TTC549 (cell line): ENCODE data around the gene NANOS3.

Source experiments
- FAIRE-seq: peaks from 2 replicates; lab custom pipeline; 2012; peaks lifted over from hg19 to GRCh38; lab: Jason Lieb, UNC

Gene NANOS3

DNA sequence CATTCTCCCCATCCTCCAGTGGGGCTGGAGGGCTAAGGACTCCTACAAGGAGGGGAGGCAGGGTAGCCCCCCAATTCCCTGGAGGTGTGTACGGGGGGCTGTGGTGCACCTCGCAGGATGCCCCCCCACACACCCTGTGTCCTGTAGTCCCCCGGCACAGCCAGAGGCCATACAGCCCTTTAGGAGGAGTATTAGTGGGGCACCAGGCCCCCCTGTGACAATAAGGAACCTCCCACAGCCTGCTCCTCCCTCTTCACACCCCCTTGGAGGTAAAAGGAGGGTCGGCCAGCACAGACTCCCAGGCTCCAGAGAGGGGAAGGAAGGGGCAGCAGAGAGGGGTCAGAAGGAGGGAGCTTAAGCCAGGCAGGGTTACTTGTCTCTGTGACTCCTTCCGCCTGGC lies at the start of gene NANOS3:
Gene NANOS3, plus strand, starts transcription at position 301 of the 400 bp plus-strand sequence. CDS start 115 bp downstream, outside the sequence.
- no peak for FAIRE-seq

DNA sequence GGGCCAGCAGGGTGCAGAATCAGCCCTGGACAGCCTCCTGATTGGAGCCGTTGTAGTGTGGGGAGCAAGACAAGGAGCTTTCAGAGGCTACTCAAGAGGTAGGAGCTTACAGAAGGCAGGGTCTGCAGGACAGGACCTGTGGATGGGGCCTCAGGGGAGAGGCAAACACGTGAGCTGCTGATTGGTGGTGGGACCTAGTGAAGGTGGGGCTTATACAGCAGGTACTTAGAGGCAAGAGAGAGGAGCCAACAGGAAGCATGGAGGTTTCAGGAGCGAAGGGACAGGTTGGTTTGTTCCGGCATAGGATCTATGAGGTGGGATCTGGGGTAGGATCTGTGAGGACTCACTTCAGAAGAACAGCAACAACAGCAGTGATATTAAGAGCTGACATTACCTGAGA lies 49.3 kb upstream of the NANOS3 start:
- no peak for FAIRE-seq

DNA sequence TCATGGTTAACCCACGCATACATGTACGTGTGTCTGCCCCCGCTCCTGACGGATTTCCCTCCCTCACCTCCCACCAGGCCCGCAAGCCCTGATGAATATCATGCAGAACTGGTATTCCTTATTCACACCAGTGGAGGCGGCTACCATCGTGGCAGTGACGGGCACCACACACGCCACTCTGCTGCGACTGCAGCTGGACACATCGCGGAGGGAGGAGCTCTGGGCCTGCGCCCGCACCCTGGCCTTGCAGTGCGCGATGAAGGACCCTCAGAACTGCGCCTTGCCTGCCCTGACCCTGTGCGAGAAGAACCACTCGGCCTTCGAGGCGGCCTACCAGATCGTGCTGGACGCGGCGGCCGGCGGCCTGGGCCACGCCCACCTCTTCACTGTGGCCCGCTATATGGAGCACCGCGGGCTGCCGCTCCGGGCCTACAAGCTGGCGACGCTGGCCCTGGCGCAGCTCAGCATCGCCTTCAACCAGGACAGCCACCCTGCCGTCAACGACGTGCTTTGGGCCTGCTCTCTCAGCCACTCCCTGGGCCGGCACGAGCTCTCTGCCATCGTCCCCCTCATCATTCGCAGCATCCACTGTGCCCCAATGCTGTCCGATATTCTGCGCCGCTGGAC lies 46.7 kb upstream of the NANOS3 start:
- no peak for FAIRE-seq

- no peak for FAIRE-seq
Measured at GRCh38 chr19:13830741-13831536, 46.0 kb upstream of the NANOS3 start.

DNA sequence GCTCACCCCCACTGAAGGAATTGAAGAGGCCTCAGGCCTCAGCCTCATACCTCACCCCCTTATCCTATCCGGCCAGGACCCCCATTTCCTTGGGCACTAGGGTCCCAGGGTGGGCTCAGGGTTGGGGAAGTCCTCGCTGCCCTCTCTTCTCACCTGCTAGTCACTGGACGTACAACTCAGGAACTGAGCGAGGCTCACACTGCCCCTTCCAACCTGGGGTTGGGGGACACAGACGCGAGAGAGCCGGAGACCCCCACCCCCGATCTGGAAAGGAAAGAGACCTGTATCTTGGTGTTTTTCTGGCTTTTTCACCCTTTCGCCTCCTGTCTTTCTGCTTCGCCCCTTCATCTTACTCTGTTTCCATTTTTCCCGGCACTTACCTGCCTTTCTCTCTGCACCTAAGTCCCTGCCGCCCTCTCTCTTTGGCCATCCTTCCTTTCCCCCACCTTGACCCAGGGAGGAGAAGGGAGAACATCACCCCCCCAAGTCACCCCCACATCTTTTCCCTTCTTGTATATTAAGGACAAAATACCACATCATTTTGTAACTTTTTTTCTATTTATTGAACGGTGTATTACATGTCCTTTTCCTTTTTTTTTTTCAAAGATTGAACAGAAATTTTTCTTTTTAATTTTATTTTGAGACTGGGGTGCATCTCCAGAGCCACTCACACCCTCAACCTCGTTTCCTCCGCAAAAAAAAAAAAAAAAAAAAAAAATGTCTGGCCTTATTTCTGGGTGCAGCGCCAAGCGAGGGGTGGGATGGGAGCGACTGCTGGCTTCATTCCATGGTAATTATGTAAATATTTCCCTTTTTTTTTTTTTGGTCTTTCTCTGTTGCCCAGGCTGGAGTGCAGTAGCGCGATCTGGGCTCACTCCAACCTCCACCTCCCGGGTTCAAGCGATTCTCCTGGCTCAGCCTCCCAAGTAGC lies 45.1 kb upstream of the NANOS3 start:
- FAIRE-seq = no peak

GRCh38 chr19:13833330-13834243 lies 43.3 kb upstream of the NANOS3 start:
- FAIRE-seq = no peak

DNA sequence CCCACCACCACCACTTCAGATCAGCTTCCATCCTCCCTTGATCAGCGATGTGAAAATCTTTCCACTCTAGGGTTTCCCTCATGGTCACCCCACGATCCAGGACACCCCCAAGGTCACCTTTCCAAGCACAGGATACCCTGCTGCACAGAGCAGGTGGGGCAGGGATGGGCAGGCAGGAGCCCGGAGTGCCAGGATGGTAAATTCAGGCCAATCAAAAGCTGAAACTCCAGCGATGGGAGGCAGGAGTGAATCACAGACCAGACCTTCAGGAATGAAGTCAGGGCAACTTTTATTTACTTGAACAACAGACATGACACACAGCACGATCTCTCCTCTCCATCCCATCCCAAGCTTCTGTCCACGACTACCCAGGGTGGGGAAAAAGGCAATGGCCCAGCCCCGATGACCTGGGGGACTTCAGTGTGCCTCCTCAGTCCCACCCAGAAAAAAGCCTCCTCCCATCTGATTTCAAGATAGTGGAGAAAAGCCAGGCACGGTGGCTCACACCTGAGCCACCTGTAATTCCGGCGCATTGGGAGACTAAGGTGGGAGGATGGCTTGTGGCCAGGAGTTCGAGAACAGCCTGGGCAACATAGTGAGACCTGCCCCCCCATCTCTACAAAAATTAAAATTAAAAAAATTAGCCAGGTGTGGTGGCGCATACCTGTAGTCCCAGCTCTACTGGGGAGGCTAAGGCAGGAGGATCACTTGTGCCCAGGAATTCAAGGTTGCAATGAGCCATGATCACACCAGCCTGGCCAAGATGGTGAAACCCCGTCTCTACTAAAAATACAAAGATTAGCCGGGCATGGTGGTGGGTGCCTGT lies 42.5 kb upstream of the NANOS3 start:
- FAIRE-seq = no peak

DNA sequence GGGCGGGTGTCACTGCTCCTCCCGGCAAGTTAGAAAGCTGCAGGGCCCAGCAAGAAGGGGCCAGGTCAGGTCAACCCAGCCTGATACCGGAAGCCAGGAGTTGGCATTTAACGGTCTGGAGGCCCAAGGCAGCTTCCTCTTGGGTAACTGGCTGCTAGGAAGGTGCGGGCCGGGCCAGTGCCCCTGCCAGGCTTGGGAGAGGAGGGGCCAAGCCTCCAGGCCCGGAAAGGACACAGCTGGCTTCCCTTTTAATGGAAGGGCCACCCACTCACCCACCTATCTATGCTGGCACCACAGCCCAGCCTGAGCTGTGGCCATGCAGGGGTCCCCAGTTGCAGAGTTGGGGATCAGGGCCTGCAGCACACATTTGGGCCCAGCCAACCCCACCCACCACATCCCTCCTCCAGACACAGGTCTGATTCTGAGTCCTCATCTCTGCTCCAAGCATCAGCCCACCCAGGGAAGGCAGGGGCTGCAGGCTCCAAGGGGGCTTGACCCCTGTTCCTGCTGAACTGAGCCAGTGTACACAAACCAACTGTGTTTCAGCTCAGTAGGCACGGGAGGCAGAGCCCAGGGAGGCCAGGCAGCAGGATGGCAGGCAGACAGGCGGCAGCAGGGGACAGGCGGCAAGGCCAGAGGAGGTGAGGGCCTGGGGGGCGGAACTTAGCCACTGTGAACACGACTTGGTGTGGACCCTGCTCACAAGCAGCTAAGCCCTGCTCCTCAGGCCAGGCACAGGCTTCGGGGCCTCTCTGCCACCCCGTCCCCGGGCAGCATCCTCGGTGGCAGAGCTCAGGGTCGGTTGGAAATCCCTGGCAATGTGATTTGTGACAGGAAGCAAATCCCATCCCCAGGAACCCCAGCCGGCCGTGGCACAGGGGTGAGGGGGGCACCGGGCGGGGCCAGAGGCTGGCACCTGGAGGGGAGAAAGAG lies 40.9 kb upstream of the NANOS3 start:
- no peak for FAIRE-seq

DNA sequence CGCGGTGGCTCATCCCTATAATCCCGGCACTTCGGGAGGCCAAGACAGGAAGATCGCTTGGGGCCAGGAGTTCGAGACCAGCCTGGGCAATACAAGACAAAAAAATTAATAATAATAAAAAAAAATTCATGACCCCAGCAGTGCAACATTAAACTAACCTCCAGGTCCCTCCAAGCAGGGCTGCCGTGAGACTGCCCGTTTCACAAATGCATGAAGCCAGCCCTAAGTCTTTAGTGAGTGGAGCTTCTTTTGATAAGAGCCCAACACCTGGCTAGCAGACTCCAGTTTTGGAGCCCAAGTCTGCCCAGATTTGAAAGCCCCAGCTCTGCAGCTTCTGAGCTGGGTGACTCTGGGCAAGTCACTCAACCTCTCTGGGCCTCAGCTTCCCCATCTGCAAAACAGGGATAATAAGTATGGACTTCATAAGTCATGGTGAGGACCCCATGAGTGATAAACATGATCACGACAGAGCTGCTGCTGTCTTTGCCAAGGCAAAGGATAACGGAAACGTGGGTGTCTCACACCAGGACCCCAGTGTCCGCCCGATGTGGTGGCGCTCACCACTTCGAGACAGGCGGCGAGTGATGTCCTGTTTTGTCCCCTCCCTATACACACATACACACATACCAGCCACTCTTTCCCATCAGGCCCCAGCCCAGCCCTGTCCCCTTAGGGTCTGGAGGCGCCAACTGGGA lies 38.4 kb upstream of the NANOS3 start:
- FAIRE-seq = no peak

- FAIRE-seq = no peak
Measured at GRCh38 chr19:13839130-13839937, 37.6 kb upstream of the NANOS3 start.

GRCh38 chr19:13839938-13840304 lies 37.0 kb upstream of the NANOS3 start:
- no peak for FAIRE-seq

- FAIRE-seq = no peak
Measured at GRCh38 chr19:13840305-13841085, 36.4 kb upstream of the NANOS3 start.

DNA sequence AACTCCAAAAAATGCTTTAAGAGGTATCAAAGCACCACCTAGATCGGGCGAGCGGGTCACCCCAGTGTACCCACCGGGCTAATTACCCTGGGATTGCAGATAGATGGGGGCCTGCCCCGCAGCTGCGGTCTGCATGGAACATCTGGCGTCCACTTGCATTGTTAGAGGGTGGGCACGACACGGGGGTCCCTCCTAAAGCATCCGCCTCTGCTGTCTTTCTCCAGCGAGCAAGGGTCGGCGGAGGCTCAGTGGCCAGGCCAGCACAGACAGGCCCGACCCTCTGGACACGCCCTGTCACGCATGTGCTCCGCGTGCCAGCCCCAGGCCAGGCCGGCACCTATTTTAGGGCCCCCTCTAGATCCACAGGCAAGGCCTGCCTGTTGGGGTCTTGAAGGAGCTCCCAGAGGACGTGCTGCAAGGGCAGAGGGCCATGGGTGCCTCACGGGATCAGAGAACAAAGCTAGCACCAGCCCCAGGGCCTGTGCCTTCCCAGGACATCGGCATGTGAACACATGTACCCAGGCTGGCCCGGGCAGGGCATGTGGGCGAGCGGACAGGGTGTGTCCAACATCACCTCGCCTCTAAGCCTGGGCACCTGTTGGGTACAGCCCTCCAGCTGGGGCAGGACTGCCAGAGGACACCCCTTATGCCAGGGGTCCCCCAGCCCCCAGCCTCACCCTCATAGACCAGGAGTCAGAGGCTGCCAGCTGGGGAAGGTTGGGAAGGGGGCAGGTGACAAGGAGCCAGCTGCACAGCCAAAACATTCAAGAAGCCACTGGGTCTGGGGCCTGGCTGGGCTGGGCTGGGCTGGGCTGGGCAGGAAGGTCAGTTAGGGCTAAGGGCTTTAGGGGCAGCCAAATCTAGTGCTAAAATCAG lies 35.6 kb upstream of the NANOS3 start:
- no peak for FAIRE-seq

DNA sequence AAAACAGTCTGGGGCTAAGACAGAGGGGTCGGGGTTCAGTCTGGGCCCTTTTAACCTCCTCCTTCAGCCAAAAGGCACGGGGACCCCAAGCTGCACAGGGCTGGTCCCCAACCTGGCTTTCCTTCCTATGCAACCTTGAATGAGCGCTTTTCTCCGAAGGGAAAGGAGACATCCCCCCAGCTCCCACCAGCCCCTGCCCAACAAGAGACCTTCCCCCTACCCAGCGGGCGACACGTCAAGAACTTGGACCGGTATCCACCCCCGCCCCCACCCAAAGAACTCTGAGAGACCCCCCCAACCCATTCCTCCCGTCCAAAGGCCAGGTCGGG lies 35.0 kb upstream of the NANOS3 start:
- FAIRE-seq = no peak

DNA sequence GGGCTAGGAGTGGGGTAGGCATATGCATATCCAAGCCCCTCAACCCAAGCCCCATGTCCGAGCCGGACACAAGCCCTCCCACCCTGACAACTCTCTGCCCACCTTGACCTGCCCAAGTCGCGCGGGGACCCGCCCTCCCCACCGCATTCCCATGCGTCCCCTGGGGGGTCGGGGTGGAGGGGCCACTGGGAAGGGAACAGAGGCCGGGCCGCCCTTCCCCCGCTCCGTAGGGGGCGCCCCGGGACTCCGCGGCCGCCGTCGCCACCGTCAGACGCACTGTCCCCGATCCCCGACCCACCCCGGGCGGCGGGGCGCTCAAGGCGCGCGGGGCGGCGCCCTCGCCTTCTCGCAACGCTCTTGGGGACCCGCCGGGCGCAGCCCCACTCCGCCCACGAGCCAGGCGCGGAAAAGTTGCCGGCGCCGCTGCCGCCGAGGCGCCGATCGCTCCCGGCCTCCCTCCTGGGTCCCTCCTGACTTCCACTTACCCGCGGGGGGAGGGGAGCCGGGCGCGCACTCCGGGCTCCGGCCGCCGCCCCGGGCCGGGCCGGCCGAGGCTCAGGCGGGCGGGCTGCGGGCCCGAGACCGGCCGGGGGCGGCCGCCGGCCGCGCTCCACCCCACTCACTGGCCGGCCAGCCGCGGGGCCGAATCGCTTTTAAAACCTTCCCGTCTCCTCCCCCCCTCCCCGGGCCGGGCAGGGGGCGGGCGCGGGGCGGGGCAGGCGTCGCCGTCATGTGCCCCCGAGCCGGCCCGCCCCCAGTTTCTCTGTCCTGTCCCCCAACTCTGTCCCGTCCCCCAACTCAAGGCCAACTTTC lies 34.4 kb upstream of the NANOS3 start:
- FAIRE-seq = no peak
